Measurements from ENCODE around the gene RHBDF2.
A peak's percentile ranks its signal among the peaks of the same experiment; 100 is the strongest.

Gene RHBDF2

DNA sequence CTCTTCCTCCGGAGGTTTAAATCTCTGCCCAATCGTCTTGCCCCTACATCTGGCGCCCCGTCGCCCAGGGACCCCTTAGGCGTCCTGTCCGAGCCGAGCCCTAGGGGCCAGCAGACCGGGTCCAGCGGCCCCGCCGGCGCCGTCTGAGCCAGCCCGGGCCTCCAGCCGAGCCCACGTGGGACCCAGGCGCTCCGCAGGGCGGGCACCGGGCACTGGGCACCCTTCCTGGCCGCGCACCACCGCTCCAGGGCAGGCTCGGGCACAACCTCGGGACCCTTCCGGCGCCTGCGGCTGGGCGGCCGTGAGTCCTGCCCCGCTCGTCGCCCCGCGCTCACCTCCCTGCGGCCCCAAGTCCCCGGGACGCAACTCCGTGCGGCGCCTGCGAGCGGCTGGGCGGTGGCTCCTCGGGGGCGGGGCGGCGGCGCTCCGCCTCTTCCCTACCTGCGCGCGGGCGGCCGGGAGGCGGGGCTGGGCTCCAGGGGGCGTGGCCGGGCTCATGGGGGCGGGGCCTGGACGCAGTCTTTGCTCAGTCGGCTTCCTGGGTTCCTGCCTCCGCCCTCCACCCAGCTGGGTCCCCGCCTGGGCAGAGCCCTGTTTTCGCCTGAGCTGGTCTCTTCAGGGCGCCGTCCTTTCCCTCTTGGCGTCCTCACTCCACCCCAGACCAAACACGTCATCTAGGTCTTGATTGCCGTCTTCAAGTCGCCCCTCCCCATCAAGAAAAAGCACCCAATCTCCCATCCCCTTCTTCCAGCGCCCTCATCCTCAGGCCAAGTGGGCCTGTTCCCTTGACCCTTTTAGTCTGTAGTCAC is at the start of gene RHBDF2:
Gene RHBDF2, minus strand, starts transcription at position 406 of the 809 bp plus-strand sequence. CDS start 19,899 bp downstream, outside the sequence.
- H2AFZ ChIP-seq (ENCODE audit: low read length), result peak within 1 kb of the TSS; percentile 91
- peak within 1 kb of the TSS; percentile 82 for H3K4me3 ChIP-seq (ENCODE audit: low read length)
- DNase-seq, result peak; percentile 86
- H3K9me3 ChIP-seq (replicated peaks; ENCODE audit: insufficient read depth, low read length), result no peaks in the 10 kb centered on the region
- peak within 1 kb of the TSS; percentile 92 for H3K9ac ChIP-seq (ENCODE audit: low read length)
- H3K79me2 ChIP-seq (ENCODE audit: low read length), result peaks cover 48% of the 10 kb centered on the region
- TF ChIP-seq EZH2phosphoT487 (IDR thresholded peaks at IDR 0.05; ENCODE audit: low read length) (no peak), EZH2 (optimal IDR thresholded peaks at IDR 0.05; ENCODE audit: low read depth, low read length) (no peak)
- TF ChIP-seq, protein P1, sequence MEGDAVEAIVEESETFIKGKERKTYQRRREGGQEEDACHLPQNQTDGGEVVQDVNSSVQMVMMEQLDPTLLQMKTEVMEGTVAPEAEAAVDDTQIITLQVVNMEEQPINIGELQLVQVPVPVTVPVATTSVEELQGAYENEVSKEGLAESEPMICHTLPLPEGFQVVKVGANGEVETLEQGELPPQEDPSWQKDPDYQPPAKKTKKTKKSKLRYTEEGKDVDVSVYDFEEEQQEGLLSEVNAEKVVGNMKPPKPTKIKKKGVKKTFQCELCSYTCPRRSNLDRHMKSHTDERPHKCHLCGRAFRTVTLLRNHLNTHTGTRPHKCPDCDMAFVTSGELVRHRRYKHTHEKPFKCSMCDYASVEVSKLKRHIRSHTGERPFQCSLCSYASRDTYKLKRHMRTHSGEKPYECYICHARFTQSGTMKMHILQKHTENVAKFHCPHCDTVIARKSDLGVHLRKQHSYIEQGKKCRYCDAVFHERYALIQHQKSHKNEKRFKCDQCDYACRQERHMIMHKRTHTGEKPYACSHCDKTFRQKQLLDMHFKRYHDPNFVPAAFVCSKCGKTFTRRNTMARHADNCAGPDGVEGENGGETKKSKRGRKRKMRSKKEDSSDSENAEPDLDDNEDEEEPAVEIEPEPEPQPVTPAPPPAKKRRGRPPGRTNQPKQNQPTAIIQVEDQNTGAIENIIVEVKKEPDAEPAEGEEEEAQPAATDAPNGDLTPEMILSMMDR (IDR thresholded peaks at IDR 0.05; ENCODE audit: low read length), result no peak
- H3K4me2 ChIP-seq (ENCODE audit: low read depth, low read length), result peak within 1 kb of the TSS; percentile 91
- H3K4me1 ChIP-seq (ENCODE audit: low read length), result peaks cover 35% of the 10 kb centered on the region
- no peaks in the 10 kb centered on the region for H3K27me3 ChIP-seq (replicated peaks; ENCODE audit: insufficient read depth, low read length)
- no peaks in the 10 kb centered on the region for H3K9me2 ChIP-seq (replicated peaks; ENCODE audit: insufficient read depth, low read length)
- H4K20me1 ChIP-seq (ENCODE audit: insufficient read depth, low read length), result no peaks in the 10 kb centered on the region
- no peaks in the 10 kb centered on the region for H3F3A ChIP-seq (ENCODE audit: insufficient read depth, low read length)
- no peaks in the 10 kb centered on the region for H3K36me3 ChIP-seq (replicated peaks; ENCODE audit: insufficient read depth, low read length)
- H3K27ac ChIP-seq (ENCODE audit: low read length), result peak within 1 kb of the TSS; percentile 44; the same call in 1 of the 2 replicates

DNA sequence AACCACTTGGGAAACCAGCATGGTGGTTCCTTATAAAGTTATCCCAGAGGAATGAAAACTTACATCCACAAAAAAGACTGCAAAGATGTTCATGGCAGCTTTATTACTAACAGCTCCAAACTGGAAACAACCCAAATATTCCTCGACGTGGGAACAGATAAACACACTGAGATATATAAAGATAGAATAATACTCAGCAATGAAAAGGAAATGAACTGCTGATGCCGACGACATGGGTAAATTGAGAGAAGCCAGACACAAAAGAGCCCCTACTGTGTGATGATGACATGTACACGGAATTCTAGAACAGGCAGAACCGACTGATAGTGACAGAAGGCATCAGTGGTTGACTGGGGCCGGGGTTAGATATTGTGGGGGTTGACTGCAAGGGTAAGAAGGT is 48.3 kb upstream of the RHBDF2 start:
- Histone ChIP-seq H3K79me2 (ENCODE audit: low read length) (no peaks in the 10 kb centered on the region), H3K9ac (ENCODE audit: low read length) (no peak overlapping the region), H3F3A (ENCODE audit: insufficient read depth, low read length) (no peaks in the 10 kb centered on the region), H3K27ac (ENCODE audit: low read length) (no peak overlapping the region), H3K9me2 (replicated peaks; ENCODE audit: insufficient read depth, low read length) (no peaks in the 10 kb centered on the region), H4K20me1 (ENCODE audit: insufficient read depth, low read length) (no peaks in the 10 kb centered on the region), H3K4me1 (ENCODE audit: low read length) (no peaks in the 10 kb centered on the region), H3K36me3 (replicated peaks; ENCODE audit: insufficient read depth, low read length) (no peaks in the 10 kb centered on the region), H3K4me3 (ENCODE audit: low read length) (no peak overlapping the region), H3K27me3 (replicated peaks; ENCODE audit: insufficient read depth, low read length) (peaks cover 14% of the 10 kb centered on the region), H2AFZ (ENCODE audit: low read length) (no peak overlapping the region), H3K9me3 (replicated peaks; ENCODE audit: insufficient read depth, low read length) (no peaks in the 10 kb centered on the region), H3K4me2 (ENCODE audit: low read depth, low read length) (no peak overlapping the region)
- DNase-seq, result no peak
- no peak for TF ChIP-seq EZH2phosphoT487 (IDR thresholded peaks at IDR 0.05; ENCODE audit: low read length)
- no peak for TF ChIP-seq EZH2 (optimal IDR thresholded peaks at IDR 0.05; ENCODE audit: low read depth, low read length)
- TF ChIP-seq, protein P1 (IDR thresholded peaks at IDR 0.05; ENCODE audit: low read length), result no peak

DNA sequence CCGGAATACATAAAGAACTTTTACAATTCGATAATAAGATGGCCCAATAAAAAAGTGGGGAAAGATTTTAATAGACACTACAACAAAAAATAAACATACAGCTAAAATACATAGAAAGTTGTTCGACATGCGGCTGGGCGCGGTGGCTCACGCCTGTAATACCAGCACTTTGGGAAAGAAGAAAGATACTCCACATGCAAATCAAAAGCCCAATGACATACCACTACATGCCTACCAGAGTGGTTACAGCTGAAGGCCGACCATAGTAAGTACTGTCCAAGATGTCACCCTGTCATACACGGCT is 47.9 kb upstream of the RHBDF2 start:
- Histone ChIP-seq H3K9me3 (replicated peaks; ENCODE audit: insufficient read depth, low read length) (no peaks in the 10 kb centered on the region), H3K79me2 (ENCODE audit: low read length) (no peaks in the 10 kb centered on the region), H3F3A (ENCODE audit: insufficient read depth, low read length) (no peaks in the 10 kb centered on the region), H3K4me2 (ENCODE audit: low read depth, low read length) (no peak overlapping the region), H3K9ac (ENCODE audit: low read length) (no peak overlapping the region), H3K4me3 (ENCODE audit: low read length) (no peak overlapping the region), H4K20me1 (ENCODE audit: insufficient read depth, low read length) (no peaks in the 10 kb centered on the region), H3K27me3 (replicated peaks; ENCODE audit: insufficient read depth, low read length) (peaks cover 18% of the 10 kb centered on the region), H3K36me3 (replicated peaks; ENCODE audit: insufficient read depth, low read length) (no peaks in the 10 kb centered on the region), H2AFZ (ENCODE audit: low read length) (no peak overlapping the region), H3K4me1 (ENCODE audit: low read length) (no peaks in the 10 kb centered on the region), H3K27ac (ENCODE audit: low read length) (no peak overlapping the region), H3K9me2 (replicated peaks; ENCODE audit: insufficient read depth, low read length) (no peaks in the 10 kb centered on the region)
- no peak for DNase-seq
- TF ChIP-seq EZH2 (optimal IDR thresholded peaks at IDR 0.05; ENCODE audit: low read depth, low read length), result no peak

All from MM.1S (cell line).